ENCODE data around the gene PBX1.

GRCh38 chr1:164699815-164700491 is 141.0 kb downstream of the PBX1 start:
- TF ChIP-seq YY1 (tag by site-specific recombination; IDR thresholded peaks at IDR 0.05) (no peak), ZNF19 (tag by site-specific recombination; IDR thresholded peaks at IDR 0.05; ENCODE audit: low read depth) (no peak)
